Stimulated activated CD8-positive, alpha-beta memory T cell treated with anti-CD3 and anti-CD28 coated beads, Interleukin-4, amount 100 ng/mL, for 4 hours (primary cell): ENCODE results near the gene CYP11A1.

Experiments
- DNase-seq, 2 donors: peaks; one replicate each; pipeline ENCODE4 v3.0.0-alpha.2; 2020; ENCODE audit warnings: low read depth in 2 of 2, low spot score in 1 of 2

Gene CYP11A1

DNA sequence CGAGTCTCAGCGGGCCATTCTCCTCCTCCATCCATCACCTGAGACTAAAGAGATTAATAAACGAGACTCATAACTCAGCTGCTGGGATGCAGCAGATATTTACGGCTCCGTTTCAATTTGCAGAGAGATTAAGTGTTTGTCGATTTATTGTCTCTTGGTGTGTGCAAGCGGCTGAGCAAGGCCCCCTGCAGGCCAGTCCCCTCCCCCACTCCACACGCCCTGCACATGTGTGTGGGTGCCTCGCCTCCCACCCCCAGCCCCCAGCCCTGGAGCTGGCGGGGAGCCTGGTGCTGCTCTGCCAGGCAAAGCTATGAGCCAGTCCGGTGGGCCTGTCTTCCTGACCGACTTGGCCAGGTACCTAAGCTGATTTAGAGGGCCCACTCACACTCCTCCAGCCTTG is 63.0 kb downstream of the CYP11A1 start:
- DNase-seq: no peak

DNA sequence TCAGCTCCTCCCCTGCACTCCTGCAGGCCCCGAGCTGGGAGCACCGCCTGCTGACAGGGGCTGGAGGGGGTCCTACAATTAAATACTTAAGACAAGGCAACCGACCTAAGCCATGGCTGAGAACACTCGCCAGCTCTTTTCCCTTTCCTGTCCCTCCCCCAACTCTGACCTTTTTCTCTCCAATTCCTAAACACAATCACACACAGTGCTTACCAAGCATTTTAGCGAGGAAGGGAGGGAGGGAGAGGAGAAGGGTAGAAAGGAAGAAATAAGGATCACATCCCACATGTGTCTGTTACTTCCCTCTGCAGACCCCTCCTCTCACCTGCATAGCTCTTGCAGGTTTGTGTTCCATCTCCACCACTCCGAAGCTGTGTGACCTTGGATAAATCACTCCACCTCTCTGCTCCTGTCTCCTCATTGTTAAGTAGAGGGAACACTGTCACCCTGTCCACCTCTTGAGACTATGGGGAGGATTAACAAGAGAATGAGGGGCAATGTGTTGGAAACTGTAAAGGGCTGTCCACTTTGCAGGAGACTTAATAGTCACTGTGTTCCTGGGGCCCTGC is 63.6 kb downstream of the CYP11A1 start:
- no peak for DNase-seq

DNA sequence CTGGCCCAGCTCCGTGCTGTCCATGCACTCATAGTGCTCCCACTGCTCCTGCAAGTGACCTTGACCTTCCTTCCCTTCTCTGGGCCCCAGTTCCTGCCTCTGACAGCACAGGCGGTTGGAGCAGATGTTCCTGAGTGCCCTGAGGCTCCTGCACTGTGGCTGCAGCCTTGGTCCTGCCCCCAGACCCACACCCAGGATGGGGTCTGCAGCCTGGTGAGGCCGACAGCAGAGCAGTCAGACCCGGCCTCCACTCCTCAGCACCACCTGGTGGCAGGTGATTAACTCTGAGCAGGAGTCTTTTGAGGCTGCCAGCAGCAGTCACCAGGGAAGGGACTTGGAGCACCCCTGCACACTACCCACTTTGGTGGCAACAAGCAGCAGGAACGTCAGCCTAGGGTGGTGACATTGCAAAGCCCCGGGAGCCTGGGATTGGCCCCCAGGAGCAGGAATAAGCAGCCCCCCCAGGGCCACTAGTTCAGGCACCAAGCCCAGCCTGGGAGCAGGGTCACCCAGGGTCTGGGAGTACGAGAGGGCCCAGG is 64.6 kb downstream of the CYP11A1 start:
- no peak for DNase-seq

DNA sequence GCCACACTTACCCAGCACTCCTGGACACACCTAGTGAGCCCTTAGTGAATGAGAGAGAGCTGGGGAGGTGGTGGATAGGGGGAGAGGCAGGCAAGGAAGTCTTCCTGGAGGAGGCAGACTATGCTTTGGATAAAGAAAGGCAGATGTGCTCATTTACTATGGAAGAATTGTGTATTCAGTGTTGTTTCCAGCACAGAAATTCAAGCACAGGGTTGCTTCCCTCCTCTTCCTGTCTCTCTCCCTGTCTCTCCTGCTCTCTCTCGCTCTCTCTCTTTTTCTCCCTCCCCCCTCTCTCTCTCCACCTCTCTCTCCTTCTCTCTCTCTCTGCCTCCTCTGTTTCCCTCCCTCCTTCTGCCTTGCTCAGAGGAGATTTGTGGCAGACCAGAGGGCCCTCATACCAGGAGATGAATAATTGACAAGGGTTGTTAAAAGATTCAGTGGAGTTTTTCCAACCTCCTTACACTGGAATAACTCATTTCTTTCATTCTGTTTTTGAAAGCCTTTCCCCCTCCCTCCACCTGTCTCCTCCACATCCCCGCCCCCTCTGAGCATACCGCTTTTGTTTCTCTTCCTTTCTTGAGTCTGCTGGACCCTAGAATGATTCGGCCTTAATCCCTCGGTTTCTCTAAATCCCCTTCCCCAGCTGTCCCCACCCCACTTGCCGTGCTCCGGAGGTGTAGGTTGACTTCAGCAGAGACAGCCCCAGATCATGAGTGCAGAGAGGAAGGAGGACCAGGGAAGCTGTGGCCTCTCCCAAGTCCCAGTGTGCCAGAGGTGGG is 65.7 kb downstream of the CYP11A1 start:
- DNase-seq: no peak

DNA sequence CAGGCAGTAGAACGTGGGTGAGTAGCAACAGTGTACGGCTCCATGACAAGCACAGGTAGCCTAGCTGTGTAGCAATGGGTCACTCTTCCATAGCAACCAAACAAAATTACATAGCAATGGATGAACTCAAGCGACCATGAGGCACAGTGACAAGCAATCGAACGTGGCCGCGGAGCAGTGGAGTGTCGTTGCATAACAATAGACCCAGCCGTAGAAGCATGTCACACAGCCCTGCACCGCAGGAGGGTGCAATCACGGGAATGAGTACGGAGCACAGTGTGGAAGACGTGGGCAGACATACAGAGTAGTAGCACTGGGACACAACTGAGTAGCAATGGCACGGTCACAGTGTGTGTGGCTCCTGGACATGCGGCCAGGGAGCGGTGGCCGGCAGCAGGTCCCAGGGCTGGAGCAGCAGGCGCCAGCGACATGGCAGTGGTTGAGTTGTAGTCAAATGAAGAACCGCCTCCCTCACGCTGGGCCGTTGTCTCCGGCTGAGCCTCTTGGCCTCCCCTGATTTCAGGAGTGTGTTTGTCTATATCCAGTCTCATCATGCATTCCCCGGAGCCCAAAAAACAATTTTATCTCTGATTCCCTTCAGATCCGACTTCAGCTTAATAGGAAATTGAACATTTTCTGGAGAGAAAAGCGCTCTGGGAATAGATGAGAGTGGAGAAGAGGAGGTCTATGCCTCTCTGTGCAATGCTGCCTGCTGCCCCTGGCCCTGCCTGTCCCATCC is 67.2 kb downstream of the CYP11A1 start:
- no peak for DNase-seq

DNA sequence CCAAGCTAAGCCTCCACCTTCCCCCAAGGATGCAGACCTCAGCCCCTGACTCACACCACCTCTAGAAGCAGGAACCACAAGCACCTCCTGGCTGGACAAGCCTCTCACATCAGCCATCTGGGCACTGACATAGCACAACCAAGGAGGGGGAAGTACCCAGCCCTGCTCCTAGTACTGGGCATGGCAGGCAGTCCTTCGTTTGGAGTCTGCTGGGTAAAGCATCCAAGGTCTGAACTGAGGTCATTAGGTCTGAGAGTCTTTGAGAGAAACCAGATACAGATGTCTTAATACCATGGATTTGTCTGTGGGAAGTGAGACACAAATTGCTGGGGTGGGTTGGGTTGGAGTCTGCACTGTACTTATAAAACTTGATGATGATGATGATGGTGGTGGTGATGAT is 69.6 kb downstream of the CYP11A1 start:
- DNase-seq: no peak

DNA sequence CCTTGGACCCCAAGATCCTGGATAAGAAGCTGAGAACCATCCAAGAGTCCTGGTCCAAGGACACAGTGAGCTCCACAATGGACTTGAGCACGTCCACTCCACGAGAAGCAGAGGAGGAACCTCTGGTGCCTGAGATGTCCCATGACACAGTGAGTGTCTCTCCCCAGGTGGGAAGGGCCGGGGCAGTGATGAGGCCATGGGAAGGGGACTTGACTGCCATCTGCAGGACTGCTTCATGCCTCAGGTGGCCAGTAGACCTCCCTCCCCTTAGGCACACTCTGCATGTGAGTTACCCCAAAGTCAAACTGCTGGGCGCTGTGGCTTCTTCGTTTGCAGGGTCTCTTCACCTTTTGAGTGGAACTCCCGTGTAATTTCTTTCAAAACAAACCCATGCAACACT is 71.6 kb downstream of the CYP11A1 start:
- DNase-seq: no peak

DNA sequence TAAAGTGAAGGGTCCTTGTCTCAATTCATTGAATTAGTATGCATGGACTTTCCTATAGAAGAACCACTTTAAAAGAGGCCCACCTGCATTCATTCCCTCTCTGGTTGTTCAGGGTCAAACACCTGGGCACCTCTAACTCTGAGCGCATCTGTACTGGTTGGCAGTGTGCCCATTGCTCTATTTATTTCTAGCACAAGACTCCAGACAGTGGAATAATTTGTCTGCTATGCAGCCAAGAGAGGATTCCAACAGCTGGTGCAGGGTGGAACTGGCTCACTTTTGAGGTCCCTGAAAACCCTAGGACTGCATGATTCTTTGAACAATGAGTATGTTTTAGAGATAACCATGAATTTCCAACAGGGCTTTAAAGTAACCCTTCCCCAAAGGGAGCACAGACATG is 73.4 kb downstream of the CYP11A1 start:
- DNase-seq: no peak

DNA sequence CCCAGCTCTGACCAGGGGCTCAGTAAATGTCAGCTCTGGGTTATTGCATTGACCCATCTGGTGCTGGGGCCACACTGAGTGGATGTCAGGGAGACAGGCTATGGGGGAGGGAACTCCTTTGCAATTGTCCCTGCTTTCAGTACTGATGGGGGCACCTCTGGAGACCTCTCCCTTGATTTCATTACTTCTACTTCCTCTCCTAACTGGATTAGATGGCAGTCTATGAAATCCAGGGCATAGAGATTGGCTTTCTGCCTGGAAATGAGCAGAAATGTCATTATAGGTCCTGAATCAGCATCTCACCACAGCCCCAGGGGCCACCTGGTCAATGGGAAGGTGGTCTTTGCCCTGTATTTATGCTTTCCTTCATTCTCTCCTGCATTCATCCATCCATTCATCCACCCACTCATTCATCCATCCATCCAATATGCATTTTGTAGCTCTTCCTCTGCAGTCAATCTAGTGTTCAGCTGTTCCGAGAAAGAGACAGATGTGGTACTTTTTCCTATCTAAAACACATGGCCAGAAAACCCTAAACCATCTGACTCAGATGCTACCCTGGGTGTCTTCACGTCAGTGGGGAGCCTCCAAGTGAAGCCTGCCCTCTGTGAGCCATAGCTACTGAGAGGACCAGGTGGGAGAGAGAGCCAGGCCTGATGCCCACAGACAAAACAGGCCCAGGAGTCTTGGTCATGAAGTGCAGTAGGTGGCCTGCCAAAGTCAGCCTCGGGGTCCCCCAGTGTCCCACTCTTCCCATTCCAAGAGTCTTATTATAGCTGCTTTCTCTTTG is 74.2 kb downstream of the CYP11A1 start:
- DNase-seq: no peak

DNA sequence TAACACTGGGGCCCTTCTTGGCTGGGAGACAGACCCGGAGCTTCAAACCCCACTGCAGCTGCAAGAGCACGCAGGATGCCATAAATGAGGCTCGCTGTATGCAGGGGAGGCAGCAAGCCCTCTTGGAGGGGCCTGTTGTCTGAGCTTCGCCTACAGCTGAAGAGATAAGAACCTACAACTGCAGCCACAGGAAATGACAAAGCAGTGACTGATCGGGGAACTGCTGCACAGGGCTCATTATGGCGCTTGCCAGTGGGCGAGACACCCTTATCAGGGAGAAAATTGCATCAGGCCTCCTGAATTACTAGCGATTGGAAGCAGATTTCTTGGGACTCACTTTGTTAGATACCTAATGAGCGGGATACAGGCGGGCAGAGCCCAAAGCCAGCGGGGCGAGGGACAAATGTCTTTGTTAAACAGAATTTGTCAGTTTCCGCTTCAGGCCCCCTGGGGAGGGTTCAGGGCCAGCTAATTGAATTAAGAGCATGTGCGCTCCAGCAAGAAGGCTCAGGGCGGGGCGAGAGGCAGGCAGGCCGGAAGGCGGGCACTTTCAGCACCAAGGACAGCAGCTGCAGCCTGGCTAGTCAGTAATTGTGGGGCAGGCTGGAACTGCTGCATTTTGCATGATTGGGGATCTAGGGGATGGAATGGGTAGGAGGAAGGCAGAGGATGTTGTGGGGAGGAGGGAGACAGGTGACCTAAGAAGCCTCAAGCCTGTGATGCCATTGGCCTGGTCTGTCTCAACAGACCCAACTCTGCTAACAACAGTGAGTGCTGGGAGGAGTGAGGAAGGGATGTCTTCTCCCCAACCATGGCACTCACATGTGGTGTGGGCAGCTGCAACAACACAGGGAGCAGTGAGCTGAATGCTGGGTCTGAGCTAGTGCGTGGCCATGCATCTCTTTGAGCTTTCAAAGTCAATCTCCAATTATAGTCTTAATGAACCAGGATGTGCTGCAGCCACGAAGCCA is 76.1 kb downstream of the CYP11A1 start:
- DNase-seq: no peak

DNA sequence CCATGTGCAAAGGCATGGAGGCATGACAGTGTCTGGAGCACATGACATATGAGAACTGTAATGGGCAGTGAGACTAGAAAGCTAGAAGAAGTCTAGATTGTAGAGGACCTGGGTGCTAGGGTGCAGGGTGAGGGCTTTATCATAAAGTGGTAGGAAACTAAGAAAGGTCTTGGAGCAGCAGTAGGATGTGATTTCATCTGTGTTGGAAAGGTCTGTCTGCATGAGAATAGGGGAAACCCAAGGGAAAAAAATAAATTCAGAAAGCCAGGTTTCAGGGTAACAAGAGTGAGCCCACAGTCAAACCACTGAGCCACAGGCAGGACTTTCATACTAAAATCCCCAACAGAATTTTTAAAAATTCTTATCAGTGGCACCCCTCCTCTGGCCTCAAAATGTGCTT is 76.8 kb downstream of the CYP11A1 start:
- DNase-seq: no peak

DNA sequence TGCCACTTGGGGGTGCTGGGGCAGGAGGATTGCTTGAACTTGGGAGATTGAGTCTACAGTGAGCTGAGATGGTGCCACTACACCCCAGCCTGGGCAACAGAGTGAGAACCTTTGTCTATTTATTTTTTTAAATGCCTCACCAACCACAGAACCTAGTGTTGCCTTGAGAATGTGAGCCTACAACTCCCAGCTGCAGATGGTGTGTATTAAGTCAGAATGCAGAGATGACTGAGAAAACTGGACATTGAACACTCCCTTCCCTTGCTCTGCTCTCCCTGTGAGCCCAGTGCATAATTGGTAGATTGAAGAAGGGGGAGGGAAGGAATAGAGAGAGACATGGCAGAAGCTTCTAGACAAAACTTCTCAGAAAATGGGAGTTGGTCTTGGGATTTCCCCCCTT is 77.8 kb downstream of the CYP11A1 start:
- no peak for DNase-seq
